ENCODE results near the gene ANKRD44.
"Not testable (repeated sequence)": the region's sequence is repeated elsewhere in the genome, so short reads cannot be mapped to it uniquely, and the experiment has no call there.

ANKRD44 gene

DNA sequence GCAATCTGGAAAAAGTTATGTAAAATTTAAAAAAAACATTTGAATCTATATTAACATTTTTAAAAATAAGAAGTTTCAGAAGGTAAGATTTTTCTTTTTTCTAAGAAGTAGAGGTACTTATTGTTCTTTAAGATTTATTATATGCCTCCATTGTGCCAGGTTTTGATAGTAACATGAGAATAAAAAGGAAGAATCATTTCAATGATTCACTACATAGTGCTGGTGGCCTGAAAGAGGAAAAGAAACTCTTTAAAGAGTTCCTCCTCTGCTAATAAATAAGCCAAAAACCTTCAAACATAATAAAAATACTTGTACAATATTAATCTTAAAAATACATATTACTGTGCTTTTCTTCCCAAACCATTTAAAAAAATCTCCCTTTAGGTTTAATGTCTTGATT, 69.0 kb downstream of the ANKRD44 start:
- no peaks in the 10 kb centered on the region for H4K20me1 ChIP-seq (ENCODE audit: insufficient read depth, low read length)
- TF ChIP-seq EZH2 (IDR thresholded peaks at IDR 0.05; ENCODE audit: borderline replicate concordance, low read length): no peak

DNA sequence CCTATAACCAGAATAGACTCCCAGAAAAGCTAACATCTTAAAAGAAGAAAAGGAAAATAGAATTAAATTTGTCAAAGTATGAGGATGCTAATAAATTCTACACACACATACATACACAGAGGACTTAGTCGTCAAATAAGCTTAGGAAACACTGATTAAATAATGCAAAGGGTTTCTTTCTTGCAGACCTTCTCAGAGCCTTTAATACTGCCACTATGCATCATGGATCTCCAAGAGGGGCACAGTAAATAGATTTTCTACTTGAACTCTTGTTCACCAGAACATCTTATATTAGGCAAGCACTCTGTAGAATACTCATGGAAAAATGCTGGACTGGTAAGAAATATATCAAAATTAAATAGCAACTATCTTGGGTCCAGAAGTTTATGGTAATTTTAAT, 69.4 kb downstream of the ANKRD44 start:
- TF ChIP-seq, protein P1, sequence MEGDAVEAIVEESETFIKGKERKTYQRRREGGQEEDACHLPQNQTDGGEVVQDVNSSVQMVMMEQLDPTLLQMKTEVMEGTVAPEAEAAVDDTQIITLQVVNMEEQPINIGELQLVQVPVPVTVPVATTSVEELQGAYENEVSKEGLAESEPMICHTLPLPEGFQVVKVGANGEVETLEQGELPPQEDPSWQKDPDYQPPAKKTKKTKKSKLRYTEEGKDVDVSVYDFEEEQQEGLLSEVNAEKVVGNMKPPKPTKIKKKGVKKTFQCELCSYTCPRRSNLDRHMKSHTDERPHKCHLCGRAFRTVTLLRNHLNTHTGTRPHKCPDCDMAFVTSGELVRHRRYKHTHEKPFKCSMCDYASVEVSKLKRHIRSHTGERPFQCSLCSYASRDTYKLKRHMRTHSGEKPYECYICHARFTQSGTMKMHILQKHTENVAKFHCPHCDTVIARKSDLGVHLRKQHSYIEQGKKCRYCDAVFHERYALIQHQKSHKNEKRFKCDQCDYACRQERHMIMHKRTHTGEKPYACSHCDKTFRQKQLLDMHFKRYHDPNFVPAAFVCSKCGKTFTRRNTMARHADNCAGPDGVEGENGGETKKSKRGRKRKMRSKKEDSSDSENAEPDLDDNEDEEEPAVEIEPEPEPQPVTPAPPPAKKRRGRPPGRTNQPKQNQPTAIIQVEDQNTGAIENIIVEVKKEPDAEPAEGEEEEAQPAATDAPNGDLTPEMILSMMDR (IDR thresholded peaks at IDR 0.05; ENCODE audit: low read length): no peak
- TF ChIP-seq EZH2 (IDR thresholded peaks at IDR 0.05; ENCODE audit: borderline replicate concordance, low read length): no peak
- no peak overlapping the region for H3K4me2 ChIP-seq (ENCODE audit: low read length)
- H4K20me1 ChIP-seq (ENCODE audit: insufficient read depth, low read length): no peaks in the 10 kb centered on the region
- no peak overlapping the region for H3K27ac ChIP-seq (ENCODE audit: low read depth, low read length, poor library complexity, severe bottlenecking)
- no peaks in the 10 kb centered on the region for H3K27me3 ChIP-seq (ENCODE audit: insufficient read depth, low read length)
- H3K9me2 ChIP-seq (ENCODE audit: low read depth, low read length): no peaks in the 10 kb centered on the region
- no peaks in the 10 kb centered on the region for H3F3A ChIP-seq (ENCODE audit: insufficient read depth, low read length)
- H3K9me3 ChIP-seq (ENCODE audit: low read length): no peaks in the 10 kb centered on the region
- H3K36me3 ChIP-seq (ENCODE audit: insufficient read depth, low read length): 0 out of 2 replicates have a peak, but pooled peaks cover 5% of the 10 kb centered on the region
- H3K4me3 ChIP-seq (ENCODE audit: low read depth, low read length, poor library complexity, severe bottlenecking): no peak overlapping the region
- H3K4me1 ChIP-seq (ENCODE audit: insufficient read depth, low read length, severe bottlenecking): peaks cover 48% of the 10 kb centered on the region
- H3K9ac ChIP-seq (ENCODE audit: low read length): no peak overlapping the region
- peaks cover 21% of the 10 kb centered on the region for H3K79me2 ChIP-seq (ENCODE audit: insufficient read depth, low read length)
- no peak overlapping the region for H2AFZ ChIP-seq (ENCODE audit: low read length)

More for the DNA sequence above, 69.0 kb downstream of the ANKRD44 start:
- Histone ChIP-seq H3K9me3 (ENCODE audit: low read length) (no peaks in the 10 kb centered on the region), H3K4me2 (ENCODE audit: low read length) (no peak overlapping the region), H3K79me2 (ENCODE audit: insufficient read depth, low read length) (peaks cover 17% of the 10 kb centered on the region), H3K4me1 (ENCODE audit: insufficient read depth, low read length, severe bottlenecking) (peaks cover 44% of the 10 kb centered on the region), H3K9ac (ENCODE audit: low read length) (no peak overlapping the region), H3K9me2 (ENCODE audit: low read depth, low read length) (no peaks in the 10 kb centered on the region), H2AFZ (ENCODE audit: low read length) (no peak overlapping the region), H3F3A (ENCODE audit: insufficient read depth, low read length) (no peaks in the 10 kb centered on the region), H3K36me3 (ENCODE audit: insufficient read depth, low read length) (0 out of 2 replicates have a peak, but pooled peaks cover 5% of the 10 kb centered on the region), H3K27me3 (ENCODE audit: insufficient read depth, low read length) (no peaks in the 10 kb centered on the region), H3K27ac (ENCODE audit: low read depth, low read length, poor library complexity, severe bottlenecking) (no peak overlapping the region), H3K4me3 (ENCODE audit: low read depth, low read length, poor library complexity, severe bottlenecking) (no peak overlapping the region)

DNA sequence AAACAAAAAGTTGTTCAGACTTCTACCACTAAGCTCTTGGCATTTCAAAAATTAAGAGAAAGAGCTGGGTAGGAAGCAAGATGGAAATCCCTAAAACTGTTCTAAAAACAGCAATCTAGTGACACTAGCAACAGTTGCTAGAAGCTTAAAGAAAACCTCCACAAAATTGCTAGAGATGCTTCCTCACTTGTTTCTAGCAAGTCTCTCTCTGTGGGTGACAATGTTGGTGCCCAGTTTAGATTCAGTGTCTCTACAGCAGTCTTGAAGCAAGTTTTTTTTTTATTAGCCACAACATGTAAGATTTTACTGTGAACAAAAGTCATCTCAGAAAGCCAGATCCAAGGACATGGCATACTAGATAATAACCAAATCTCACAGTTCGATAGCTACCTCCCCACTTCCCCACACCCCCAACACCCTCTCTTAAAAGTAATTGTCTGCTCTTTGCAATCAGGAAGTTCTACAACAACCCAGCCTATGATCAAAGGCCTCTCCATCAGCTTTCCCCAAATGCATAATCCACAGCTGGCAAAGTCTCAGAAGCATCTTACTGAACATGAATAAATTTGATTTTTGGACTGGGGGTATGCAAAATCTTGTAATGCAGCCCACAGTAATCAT, 70.0 kb downstream of the ANKRD44 start:
- H3K9me3 ChIP-seq (ENCODE audit: low read length): no peaks in the 10 kb centered on the region
- no peaks in the 10 kb centered on the region for H4K20me1 ChIP-seq (ENCODE audit: insufficient read depth, low read length)
- 0 out of 2 replicates have a peak, but pooled peaks cover 5% of the 10 kb centered on the region for H3K36me3 ChIP-seq (ENCODE audit: insufficient read depth, low read length)
- H3F3A ChIP-seq (ENCODE audit: insufficient read depth, low read length): no peaks in the 10 kb centered on the region
- H3K9me2 ChIP-seq (ENCODE audit: low read depth, low read length): no peaks in the 10 kb centered on the region
- peak overlapping the region; percentile 4 for H3K27ac ChIP-seq (ENCODE audit: low read depth, low read length, poor library complexity, severe bottlenecking)
- H3K27me3 ChIP-seq (ENCODE audit: insufficient read depth, low read length): no peaks in the 10 kb centered on the region
- no peak overlapping the region for H3K4me3 ChIP-seq (ENCODE audit: low read depth, low read length, poor library complexity, severe bottlenecking)
- no peak overlapping the region for H3K9ac ChIP-seq (ENCODE audit: low read length)
- no peak overlapping the region for H3K4me2 ChIP-seq (ENCODE audit: low read length)
- H3K79me2 ChIP-seq (ENCODE audit: insufficient read depth, low read length): peaks cover 22% of the 10 kb centered on the region
- H2AFZ ChIP-seq (ENCODE audit: low read length): no peak overlapping the region
- H3K4me1 ChIP-seq (ENCODE audit: insufficient read depth, low read length, severe bottlenecking): peaks cover 48% of the 10 kb centered on the region
- TF ChIP-seq, protein P1 (IDR thresholded peaks at IDR 0.05; ENCODE audit: low read length): no peak
- no peak for TF ChIP-seq EZH2 (IDR thresholded peaks at IDR 0.05; ENCODE audit: borderline replicate concordance, low read length)

DNA sequence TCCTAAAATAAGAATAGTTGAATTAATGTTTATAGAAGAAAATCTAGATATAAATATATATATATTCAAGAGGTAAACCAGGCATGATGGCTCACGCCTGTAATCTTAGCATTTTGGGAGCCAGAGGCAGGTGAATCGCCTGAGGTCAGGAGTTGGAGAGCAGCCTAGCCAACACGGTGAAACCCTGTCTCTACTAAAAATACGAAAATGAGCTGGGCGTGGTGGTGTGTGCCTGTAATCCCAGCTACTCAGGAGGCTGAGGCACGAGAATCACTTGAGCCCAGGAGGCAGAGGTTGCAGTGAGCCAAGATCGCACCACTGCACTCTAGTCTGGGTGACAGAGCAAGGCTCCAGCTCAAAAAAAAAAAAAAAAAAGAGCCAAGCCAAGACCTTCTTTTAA, 70.6 kb downstream of the ANKRD44 start:
- H3K36me3 ChIP-seq (ENCODE audit: insufficient read depth, low read length); H3K9ac ChIP-seq (ENCODE audit: low read length); H3K9me3 ChIP-seq (ENCODE audit: low read length); H3K4me2 ChIP-seq (ENCODE audit: low read length); H3F3A ChIP-seq (ENCODE audit: insufficient read depth, low read length); H3K4me3 ChIP-seq (ENCODE audit: low read depth, low read length, poor library complexity, severe bottlenecking); H4K20me1 ChIP-seq (ENCODE audit: insufficient read depth, low read length); H3K27me3 ChIP-seq (ENCODE audit: insufficient read depth, low read length); H2AFZ ChIP-seq (ENCODE audit: low read length); H3K9me2 ChIP-seq (ENCODE audit: low read depth, low read length): not testable (repeated sequence)
- Histone ChIP-seq H3K27ac (ENCODE audit: low read depth, low read length, poor library complexity, severe bottlenecking) (peak overlapping the region; percentile 4), H3K79me2 (ENCODE audit: insufficient read depth, low read length) (peaks cover 22% of the 10 kb centered on the region), H3K4me1 (ENCODE audit: insufficient read depth, low read length, severe bottlenecking) (peaks cover 48% of the 10 kb centered on the region)
